Measurements from ENCODE around the gene TRABD2B. TPM values are rescaled to one million over a fixed set of nuclear protein-coding genes. Genes with fewer than 3 reads are reported as not detected.

TRABD2B gene
- total and polyA plus RNA-seq, 12 donors, result 0.33 to 3.3 (median 0.83) TPM

DNA sequence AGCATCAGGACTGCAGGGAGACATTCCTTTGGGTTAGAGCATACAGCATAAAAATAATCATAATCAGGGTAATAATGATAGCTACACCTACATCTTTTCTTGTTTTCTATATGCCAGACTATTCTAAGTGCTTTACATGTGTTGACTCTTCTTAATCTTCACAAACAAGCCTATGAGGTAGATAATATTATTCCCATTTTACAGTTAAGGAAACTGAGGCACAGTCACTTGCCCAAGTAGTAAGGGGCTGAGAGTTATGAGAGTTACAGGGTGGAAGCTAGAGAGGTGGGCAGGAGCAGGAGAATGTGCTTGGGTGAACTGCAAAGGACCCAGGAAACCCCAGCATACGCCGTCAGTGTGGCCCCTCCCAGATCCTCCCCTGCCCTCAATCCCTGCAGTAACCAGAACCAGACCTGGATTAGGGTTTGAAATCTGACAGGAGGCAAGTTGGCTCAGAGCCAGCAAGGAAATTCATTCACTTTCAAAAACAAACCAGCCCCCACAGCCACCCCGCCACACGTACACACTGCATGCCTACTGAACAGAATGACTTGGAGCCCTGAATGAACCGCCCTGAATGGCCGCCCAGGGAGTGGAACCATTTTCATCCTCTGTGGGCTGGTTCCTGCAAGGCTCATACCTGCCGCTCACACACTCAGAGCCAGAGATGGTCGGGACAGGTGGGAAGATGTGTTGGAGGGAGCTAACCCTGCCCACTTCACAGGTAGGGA, 126.1 kb downstream of the TRABD2B start:
- no peaks in the 10 kb centered on the region for H3K27me3 ChIP-seq
- H3K4me1 ChIP-seq (replicated peaks in 1 of 2), result no peaks in the 10 kb centered on the region
- H3K36me3 ChIP-seq (replicated peaks in 1 of 2), result no peaks in the 10 kb centered on the region
- H3K9me3 ChIP-seq (replicated peaks in 1 of 3), result no peaks in the 10 kb centered on the region
- H3K4me3 ChIP-seq, result no peak overlapping the region
- no peak for TF ChIP-seq POLR2A (IDR thresholded peaks at IDR 0.05)
- TF ChIP-seq, protein P1, sequence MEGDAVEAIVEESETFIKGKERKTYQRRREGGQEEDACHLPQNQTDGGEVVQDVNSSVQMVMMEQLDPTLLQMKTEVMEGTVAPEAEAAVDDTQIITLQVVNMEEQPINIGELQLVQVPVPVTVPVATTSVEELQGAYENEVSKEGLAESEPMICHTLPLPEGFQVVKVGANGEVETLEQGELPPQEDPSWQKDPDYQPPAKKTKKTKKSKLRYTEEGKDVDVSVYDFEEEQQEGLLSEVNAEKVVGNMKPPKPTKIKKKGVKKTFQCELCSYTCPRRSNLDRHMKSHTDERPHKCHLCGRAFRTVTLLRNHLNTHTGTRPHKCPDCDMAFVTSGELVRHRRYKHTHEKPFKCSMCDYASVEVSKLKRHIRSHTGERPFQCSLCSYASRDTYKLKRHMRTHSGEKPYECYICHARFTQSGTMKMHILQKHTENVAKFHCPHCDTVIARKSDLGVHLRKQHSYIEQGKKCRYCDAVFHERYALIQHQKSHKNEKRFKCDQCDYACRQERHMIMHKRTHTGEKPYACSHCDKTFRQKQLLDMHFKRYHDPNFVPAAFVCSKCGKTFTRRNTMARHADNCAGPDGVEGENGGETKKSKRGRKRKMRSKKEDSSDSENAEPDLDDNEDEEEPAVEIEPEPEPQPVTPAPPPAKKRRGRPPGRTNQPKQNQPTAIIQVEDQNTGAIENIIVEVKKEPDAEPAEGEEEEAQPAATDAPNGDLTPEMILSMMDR (IDR thresholded peaks at IDR 0.05), result no peak
- no peak for DNase-seq
- WGBS, 4 donors, result 87 to 97% (median 92%) methylated on average over 4 to 8 of the region's 8 CpGs
- intact Hi-C loops (cut with DNase I), result no loop called here
- H3K27ac ChIP-seq, result no peak overlapping the region

DNA sequence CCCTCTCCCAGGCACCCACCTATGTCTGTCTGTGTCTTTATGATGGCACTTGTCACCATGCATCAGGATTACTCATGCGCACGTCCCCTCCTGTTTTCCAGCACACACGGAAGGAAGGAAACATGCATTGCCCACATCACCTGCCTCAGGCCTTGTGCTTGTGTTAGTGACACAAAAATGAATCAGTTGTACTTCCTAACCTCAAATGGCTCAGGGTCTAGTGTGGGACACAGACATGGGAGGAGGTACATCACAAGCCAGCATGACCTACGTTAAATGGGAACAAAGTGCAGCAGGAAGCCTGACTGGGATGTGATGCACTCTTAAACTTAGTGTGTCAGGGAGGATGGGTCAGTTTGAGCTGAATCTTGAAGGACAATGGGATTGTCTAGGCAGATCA, 126.7 kb downstream of the TRABD2B start:
- 89 to 95% (median 91%) methylated on average over 4 of the region's 4 CpGs for WGBS, 4 donors
- H3K4me1 ChIP-seq (replicated peaks in 1 of 2), result no peaks in the 10 kb centered on the region
- no peak for DNase-seq
- H3K27me3 ChIP-seq, result no peaks in the 10 kb centered on the region
- intact Hi-C loops (cut with DNase I), result no loop called here
- TF ChIP-seq, protein P1 (IDR thresholded peaks at IDR 0.05), result no peak
- TF ChIP-seq POLR2A (IDR thresholded peaks at IDR 0.05), result no peak
- no peaks in the 10 kb centered on the region for H3K9me3 ChIP-seq (replicated peaks in 1 of 3)
- H3K4me3 ChIP-seq, result no peak overlapping the region
- no peaks in the 10 kb centered on the region for H3K36me3 ChIP-seq (replicated peaks in 1 of 2)
- H3K27ac ChIP-seq, result no peak overlapping the region

DNA sequence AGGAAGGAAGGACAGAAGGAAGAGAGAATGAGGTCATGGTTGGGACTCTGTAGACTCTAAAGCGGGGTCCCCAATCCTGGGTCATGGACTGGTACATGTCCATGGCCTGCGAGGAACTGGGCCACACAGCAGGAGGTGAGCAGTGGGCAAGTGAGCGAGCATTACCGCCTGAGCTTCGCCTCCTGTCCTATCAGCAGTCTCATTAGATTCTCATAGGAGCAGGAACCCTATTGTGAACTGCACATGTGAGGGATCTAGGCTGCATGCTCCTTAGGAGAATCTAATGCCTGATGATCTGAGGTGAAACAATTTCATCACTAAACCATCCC, 128.9 kb downstream of the TRABD2B start:
- Histone ChIP-seq H3K27me3 (no peaks in the 10 kb centered on the region), H3K36me3 (replicated peaks in 1 of 2) (no peaks in the 10 kb centered on the region), H3K27ac (no peak overlapping the region), H3K9me3 (replicated peaks in 1 of 3) (no peaks in the 10 kb centered on the region), H3K4me3 (no peak overlapping the region), H3K4me1 (replicated peaks in 1 of 2) (no peaks in the 10 kb centered on the region)
- intact Hi-C loops (cut with DNase I), result no loop called here
- WGBS, 4 donors, result 84 to 98% (median 91%) methylated on average over 2 to 5 of the region's 5 CpGs
- no peak for TF ChIP-seq POLR2A (IDR thresholded peaks at IDR 0.05)
- TF ChIP-seq, protein P1 (IDR thresholded peaks at IDR 0.05), result no peak
- no peak for DNase-seq

DNA sequence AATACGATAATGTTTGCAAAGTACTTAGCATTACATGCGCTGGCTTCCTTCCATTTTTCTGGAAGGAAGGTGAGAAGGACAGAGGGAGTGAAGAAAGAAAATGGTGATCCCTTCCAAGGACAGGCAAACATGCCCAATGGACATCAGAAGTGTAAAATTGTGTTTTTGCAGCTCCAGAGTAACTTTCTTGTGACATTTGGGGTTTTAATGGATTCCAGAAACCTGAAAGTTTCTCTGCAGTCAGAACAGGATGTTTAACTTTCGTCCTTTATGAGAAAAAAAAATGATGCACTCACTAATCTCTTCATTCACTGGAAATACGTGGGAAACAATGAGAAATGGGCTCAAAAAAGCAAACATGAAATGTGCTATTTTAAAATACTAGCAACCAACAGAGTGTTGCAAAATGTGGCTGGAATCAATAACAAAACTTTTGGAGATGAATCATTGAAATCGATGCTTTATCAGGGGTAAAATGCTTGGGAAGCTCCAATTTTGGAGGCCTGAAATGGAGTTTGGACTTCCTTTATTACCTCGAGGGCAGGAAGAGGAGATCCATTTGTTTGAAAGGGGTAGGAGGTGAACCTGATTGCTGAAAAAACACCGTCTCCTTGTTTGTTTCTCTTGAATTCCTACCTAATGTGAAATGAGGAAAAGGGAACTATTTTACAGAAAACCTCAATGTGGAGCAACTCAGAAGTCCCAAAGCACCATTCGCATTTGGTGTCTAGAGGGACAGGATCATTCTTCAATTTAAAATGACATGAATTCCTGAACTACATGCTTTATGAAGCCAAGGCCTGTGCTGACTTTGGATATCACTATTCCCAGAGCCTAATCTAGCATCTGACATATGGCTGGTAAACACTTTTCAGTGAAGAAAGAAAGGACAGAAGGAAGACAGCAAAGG, 129.5 kb downstream of the TRABD2B start:
- TF ChIP-seq, protein P1 (IDR thresholded peaks at IDR 0.05), result no peak
- TF ChIP-seq POLR2A (IDR thresholded peaks at IDR 0.05), result no peak
- no peaks in the 10 kb centered on the region for H3K36me3 ChIP-seq (replicated peaks in 1 of 2)
- H3K27me3 ChIP-seq, result no peaks in the 10 kb centered on the region
- 83 to 87% (median 84%) methylated on average over 8 of the region's 8 CpGs for WGBS, 4 donors
- H3K4me3 ChIP-seq, result no peak overlapping the region
- no peaks in the 10 kb centered on the region for H3K9me3 ChIP-seq (replicated peaks in 1 of 3)
- H3K27ac ChIP-seq, result no peak overlapping the region
- no peaks in the 10 kb centered on the region for H3K4me1 ChIP-seq (replicated peaks in 1 of 2)
- intact Hi-C loops (cut with DNase I), result no loop called here
- DNase-seq, result no peak
